ENCODE measurements around the gene KRT28.

KRT28 gene

GRCh38 chr17:40819528-40820125 is 19.9 kb upstream of the KRT28 start:
- H3K9me2 ChIP-seq (replicated peaks; ENCODE audit: insufficient read depth, low read length), result no peaks in the 10 kb centered on the region
- peak overlapping the region; percentile 92 for H3K4me2 ChIP-seq (ENCODE audit: low read depth, low read length, poor library complexity, severe bottlenecking)
- peaks cover 9% of the 10 kb centered on the region; the same call in 1 of the 2 replicates for H3K36me3 ChIP-seq (ENCODE audit: low read length)
- H3K9me3 ChIP-seq (ENCODE audit: insufficient read depth, low read length), result no peaks in the 10 kb centered on the region
- H4K20me1 ChIP-seq (ENCODE audit: low read depth, low read length), result no peaks in the 10 kb centered on the region
- peak overlapping the region; percentile 49 for H3K27ac ChIP-seq (ENCODE audit: low read depth, low read length)
- peak overlapping the region; percentile 91 for H3K4me3 ChIP-seq (ENCODE audit: insufficient read depth, low read length, poor library complexity, severe bottlenecking)
- H3F3A ChIP-seq (ENCODE audit: insufficient read depth), result peaks cover 27% of the 10 kb centered on the region
- H3K79me2 ChIP-seq (ENCODE audit: insufficient read depth, low read length), result peaks cover 6% of the 10 kb centered on the region; the same call in 1 of the 2 replicates
- H2AFZ ChIP-seq (ENCODE audit: low read depth, low read length, severe bottlenecking), result peak overlapping the region; percentile 31
- H3K9ac ChIP-seq (ENCODE audit: low read length), result peak overlapping the region; percentile 85
- H3K27me3 ChIP-seq (ENCODE audit: low read length), result no peaks in the 10 kb centered on the region
- no peak for TF ChIP-seq EZH2phosphoT487 (conservative IDR thresholded peaks at IDR 0.05; ENCODE audit: low read length)
- TF ChIP-seq, protein P1, sequence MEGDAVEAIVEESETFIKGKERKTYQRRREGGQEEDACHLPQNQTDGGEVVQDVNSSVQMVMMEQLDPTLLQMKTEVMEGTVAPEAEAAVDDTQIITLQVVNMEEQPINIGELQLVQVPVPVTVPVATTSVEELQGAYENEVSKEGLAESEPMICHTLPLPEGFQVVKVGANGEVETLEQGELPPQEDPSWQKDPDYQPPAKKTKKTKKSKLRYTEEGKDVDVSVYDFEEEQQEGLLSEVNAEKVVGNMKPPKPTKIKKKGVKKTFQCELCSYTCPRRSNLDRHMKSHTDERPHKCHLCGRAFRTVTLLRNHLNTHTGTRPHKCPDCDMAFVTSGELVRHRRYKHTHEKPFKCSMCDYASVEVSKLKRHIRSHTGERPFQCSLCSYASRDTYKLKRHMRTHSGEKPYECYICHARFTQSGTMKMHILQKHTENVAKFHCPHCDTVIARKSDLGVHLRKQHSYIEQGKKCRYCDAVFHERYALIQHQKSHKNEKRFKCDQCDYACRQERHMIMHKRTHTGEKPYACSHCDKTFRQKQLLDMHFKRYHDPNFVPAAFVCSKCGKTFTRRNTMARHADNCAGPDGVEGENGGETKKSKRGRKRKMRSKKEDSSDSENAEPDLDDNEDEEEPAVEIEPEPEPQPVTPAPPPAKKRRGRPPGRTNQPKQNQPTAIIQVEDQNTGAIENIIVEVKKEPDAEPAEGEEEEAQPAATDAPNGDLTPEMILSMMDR (IDR thresholded peaks at IDR 0.05; ENCODE audit: insufficient read depth, low read length, poor library complexity, severe bottlenecking), result no peak

DNA sequence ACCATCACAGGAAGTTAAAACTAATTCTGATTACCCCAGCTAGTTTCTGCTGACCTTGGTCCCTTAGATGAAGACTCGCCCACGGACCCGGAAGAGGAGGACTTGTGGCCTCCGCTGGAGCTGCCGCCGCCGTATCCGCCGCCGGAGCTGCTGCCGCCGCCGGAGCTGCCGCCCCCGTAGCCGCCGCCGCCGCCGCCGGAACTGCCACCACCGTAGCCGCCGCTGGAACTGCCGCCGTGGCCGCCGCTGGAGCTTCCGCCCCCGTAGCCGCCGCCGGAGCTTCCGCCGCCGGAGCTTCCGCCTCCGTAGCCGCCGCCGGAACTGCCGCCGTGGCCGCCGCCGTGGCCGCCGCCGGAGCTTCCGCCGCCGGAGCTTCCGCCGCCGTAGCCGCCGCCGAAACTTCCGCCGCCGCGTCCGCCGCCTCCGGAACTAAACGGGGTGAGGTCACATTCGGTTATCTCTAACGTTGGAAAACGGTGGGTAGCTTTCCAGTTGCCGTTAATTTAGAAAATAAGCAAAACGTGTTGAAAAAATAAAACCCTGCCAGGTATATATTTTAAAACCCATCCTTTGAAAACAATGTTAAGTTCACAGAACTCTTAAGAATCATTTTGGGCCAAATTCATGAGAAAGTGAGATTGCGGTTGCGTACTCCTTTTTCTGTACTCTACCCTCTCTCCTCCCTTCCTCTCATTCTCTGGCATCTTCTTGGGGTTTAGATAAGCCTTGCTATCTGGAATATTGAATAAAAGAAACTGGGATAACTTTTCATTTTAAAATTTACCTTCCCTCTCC is 19.2 kb upstream of the KRT28 start:
- Histone ChIP-seq H4K20me1 (ENCODE audit: low read depth, low read length) (no peaks in the 10 kb centered on the region), H3K36me3 (ENCODE audit: low read length) (peaks cover 9% of the 10 kb centered on the region; the same call in 1 of the 2 replicates), H3K9me3 (ENCODE audit: insufficient read depth, low read length) (no peaks in the 10 kb centered on the region), H3K9me2 (replicated peaks; ENCODE audit: insufficient read depth, low read length) (no peaks in the 10 kb centered on the region), H3F3A (ENCODE audit: insufficient read depth) (peaks cover 27% of the 10 kb centered on the region), H3K27me3 (ENCODE audit: low read length) (no peaks in the 10 kb centered on the region), H3K27ac (ENCODE audit: low read depth, low read length) (peak overlapping the region; percentile 74), H3K79me2 (ENCODE audit: insufficient read depth, low read length) (peaks cover 6% of the 10 kb centered on the region; the same call in 1 of the 2 replicates), H2AFZ (ENCODE audit: low read depth, low read length, severe bottlenecking) (peak overlapping the region; percentile 85), H3K4me3 (ENCODE audit: insufficient read depth, low read length, poor library complexity, severe bottlenecking) (peak overlapping the region; percentile 91), H3K9ac (ENCODE audit: low read length) (peak overlapping the region; percentile 85), H3K4me2 (ENCODE audit: low read depth, low read length, poor library complexity, severe bottlenecking) (peak overlapping the region; percentile 92)
- TF ChIP-seq, protein P1 (IDR thresholded peaks at IDR 0.05; ENCODE audit: insufficient read depth, low read length, poor library complexity, severe bottlenecking), result no peak
- TF ChIP-seq EZH2phosphoT487 (conservative IDR thresholded peaks at IDR 0.05; ENCODE audit: low read length), result no peak

DNA sequence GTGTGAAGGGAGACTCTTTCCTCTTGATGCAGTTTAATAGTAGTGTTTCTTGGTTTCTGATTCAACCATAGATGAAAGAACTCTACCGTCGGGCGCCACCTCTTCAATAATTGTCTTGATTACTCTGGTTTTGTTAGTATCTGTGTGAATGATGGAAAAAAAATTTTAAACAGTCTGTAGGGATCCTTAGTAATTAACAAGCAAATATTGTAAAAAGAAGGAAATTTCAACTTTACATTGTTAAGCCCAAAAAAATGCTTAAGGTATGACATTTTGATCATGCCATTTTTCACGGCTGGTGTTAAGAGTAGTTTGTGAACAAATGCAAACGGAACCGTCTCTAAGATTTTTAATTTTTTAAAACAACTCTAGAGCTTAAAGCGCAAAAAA is 18.6 kb upstream of the KRT28 start:
- Histone ChIP-seq H3K9me2 (replicated peaks; ENCODE audit: insufficient read depth, low read length) (no peaks in the 10 kb centered on the region), H3K36me3 (ENCODE audit: low read length) (peaks cover 9% of the 10 kb centered on the region; the same call in 1 of the 2 replicates), H2AFZ (ENCODE audit: low read depth, low read length, severe bottlenecking) (peak overlapping the region; percentile 85), H4K20me1 (ENCODE audit: low read depth, low read length) (no peaks in the 10 kb centered on the region), H3K9ac (ENCODE audit: low read length) (peak overlapping the region; percentile 85), H3K27ac (ENCODE audit: low read depth, low read length) (peak overlapping the region; percentile 74), H3K79me2 (ENCODE audit: insufficient read depth, low read length) (peaks cover 6% of the 10 kb centered on the region; the same call in 1 of the 2 replicates), H3K27me3 (ENCODE audit: low read length) (no peaks in the 10 kb centered on the region), H3K4me3 (ENCODE audit: insufficient read depth, low read length, poor library complexity, severe bottlenecking) (peak overlapping the region; percentile 91), H3F3A (ENCODE audit: insufficient read depth) (peaks cover 27% of the 10 kb centered on the region), H3K4me2 (ENCODE audit: low read depth, low read length, poor library complexity, severe bottlenecking) (peak overlapping the region; percentile 87), H3K9me3 (ENCODE audit: insufficient read depth, low read length) (no peaks in the 10 kb centered on the region)
- TF ChIP-seq EZH2phosphoT487 (conservative IDR thresholded peaks at IDR 0.05; ENCODE audit: low read length), result no peak
- TF ChIP-seq, protein P1 (IDR thresholded peaks at IDR 0.05; ENCODE audit: insufficient read depth, low read length, poor library complexity, severe bottlenecking), result no peak

All from SU-DHL-6 (cell line).